ENCODE results near the gene ADAMTS12. TPM values are rescaled to one million over a fixed set of nuclear protein-coding genes. Genes with fewer than 3 reads are reported as not detected.

ADAMTS12 gene
- polyA plus RNA-seq, 1 of the 3 experiments (the other 2 are of a cell fraction) = 2.5 TPM

DNA sequence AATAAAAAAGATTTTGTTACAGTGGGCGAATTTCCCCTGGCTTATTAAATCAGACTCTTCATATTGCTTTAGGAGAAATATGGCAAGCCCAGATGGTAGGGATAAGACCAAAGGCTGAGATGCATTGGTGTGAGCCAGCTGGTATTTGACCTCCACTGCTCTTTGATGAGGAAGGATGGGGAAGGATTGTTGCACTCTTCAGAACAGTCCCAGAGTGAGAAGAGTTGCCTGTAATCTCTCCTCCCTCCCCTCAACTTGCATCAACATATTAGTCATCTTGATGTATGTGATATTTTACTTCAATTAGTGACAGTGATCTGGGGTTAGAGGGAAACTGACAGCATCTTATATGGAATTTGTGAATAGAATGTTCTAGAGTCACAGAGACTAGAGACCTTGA lies 136.6 kb downstream of the ADAMTS12 start:
- DNase-seq = no peak
- no peaks in the 10 kb centered on the region for H3F3A ChIP-seq (replicated peaks; ENCODE audit: insufficient read depth)
- CTCF ChIA-PET = no interaction called here

More for the DNA sequence above, 136.6 kb downstream of the ADAMTS12 start:
- H3K4me3 ChIP-seq (ENCODE audit: low read depth in 2 of 2, low read length in 1 of 2) = no peak overlapping the region
- TF ChIP-seq IRF3 (IDR thresholded peaks at IDR 0.05; ENCODE audit: low read depth, low read length) (no peak), PBX3 (IDR thresholded peaks at IDR 0.05) (no peak), SMC3 (IDR thresholded peaks at IDR 0.05; ENCODE audit: low read depth, low read length) (no peak), MEF2A (IDR thresholded peaks at IDR 0.05; ENCODE audit: borderline replicate concordance, low read depth) (no peak), GABPA (IDR thresholded peaks at IDR 0.05; ENCODE audit: low read depth) (no peak), FOXM1 (IDR thresholded peaks at IDR 0.05; ENCODE audit: low read depth) (no peak), FOSL2 (IDR thresholded peaks at IDR 0.05; ENCODE audit: borderline replicate concordance, low read depth) (no peak), FOXJ3 (CRISPR knock-in tag; IDR thresholded peaks at IDR 0.05) (no peak), EZH2phosphoT487 (IDR thresholded peaks at IDR 0.05; ENCODE audit: borderline replicate concordance, low read depth) (no peak), RCOR1 (IDR thresholded peaks at IDR 0.05; ENCODE audit: low read length) (no peak)
- TF ChIP-seq, protein P1, sequence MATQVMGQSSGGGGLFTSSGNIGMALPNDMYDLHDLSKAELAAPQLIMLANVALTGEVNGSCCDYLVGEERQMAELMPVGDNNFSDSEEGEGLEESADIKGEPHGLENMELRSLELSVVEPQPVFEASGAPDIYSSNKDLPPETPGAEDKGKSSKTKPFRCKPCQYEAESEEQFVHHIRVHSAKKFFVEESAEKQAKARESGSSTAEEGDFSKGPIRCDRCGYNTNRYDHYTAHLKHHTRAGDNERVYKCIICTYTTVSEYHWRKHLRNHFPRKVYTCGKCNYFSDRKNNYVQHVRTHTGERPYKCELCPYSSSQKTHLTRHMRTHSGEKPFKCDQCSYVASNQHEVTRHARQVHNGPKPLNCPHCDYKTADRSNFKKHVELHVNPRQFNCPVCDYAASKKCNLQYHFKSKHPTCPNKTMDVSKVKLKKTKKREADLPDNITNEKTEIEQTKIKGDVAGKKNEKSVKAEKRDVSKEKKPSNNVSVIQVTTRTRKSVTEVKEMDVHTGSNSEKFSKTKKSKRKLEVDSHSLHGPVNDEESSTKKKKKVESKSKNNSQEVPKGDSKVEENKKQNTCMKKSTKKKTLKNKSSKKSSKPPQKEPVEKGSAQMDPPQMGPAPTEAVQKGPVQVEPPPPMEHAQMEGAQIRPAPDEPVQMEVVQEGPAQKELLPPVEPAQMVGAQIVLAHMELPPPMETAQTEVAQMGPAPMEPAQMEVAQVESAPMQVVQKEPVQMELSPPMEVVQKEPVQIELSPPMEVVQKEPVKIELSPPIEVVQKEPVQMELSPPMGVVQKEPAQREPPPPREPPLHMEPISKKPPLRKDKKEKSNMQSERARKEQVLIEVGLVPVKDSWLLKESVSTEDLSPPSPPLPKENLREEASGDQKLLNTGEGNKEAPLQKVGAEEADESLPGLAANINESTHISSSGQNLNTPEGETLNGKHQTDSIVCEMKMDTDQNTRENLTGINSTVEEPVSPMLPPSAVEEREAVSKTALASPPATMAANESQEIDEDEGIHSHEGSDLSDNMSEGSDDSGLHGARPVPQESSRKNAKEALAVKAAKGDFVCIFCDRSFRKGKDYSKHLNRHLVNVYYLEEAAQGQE (IDR thresholded peaks at IDR 0.05; ENCODE audit: low read depth, low read length) = no peak
- H3K79me2 ChIP-seq (ENCODE audit: insufficient read depth) = no peaks in the 10 kb centered on the region
- no peaks in the 10 kb centered on the region for H3K4me1 ChIP-seq (ENCODE audit: control insufficient read depth in 1 of 2, insufficient read depth in 2 of 2, low read depth in 1 of 2, low read length in 1 of 2)
- H3K9me3 ChIP-seq = no peaks in the 10 kb centered on the region
- no peak overlapping the region for H3K4me2 ChIP-seq
- POLR2A ChIA-PET = no interaction called here
- no peaks in the 10 kb centered on the region for H4K20me1 ChIP-seq (ENCODE audit: insufficient read depth)
- no peak overlapping the region for H3K9ac ChIP-seq
- H3K9me2 ChIP-seq = no peaks in the 10 kb centered on the region
- no peaks in the 10 kb centered on the region for H3K27me3 ChIP-seq (ENCODE audit: insufficient read depth)
- H3K27ac ChIP-seq (ENCODE audit: low read depth in 2 of 2, low read length in 1 of 2) = no peak overlapping the region
- H3K36me3 ChIP-seq (replicated peaks in 1 of 2; ENCODE audit: control insufficient read depth in 1 of 2, insufficient read depth in 2 of 2, low read length in 1 of 2) = no peaks in the 10 kb centered on the region
- WGBS (ENCODE audit: low lambda C conversion rate) = 17% methylated on average over 1 of the region's 1 CpG
- H2AFZ ChIP-seq (ENCODE audit: low read depth) = no peak overlapping the region

Data from SK-N-SH (cell line).